Gastrocnemius medialis (tissue), 4 donors: ENCODE measurements around the gene TPSB2.

Experiments
- POLR2A ChIP-seq, 2 donors: fragments of 450-650 bp; IDR thresholded peaks; one replicate each; pipeline ENCODE4 v1.6.1; 2017; ENCODE audit warnings: antibody characterized with exemption in 2 of 2, mild to moderate bottlenecking in 2 of 2, moderate library complexity in 2 of 2
- TF ChIP-seq, protein P1 (sequence below), 5 experiments: fragments of 450-650 bp in 3 of 5; fragments of 200-600 bp in 2 of 5; sonication (generic) in 2 of 5; IDR thresholded peaks in 4 of 5; conservative IDR thresholded peaks in 1 of 5; 1 replicate in 4 of 5; 2 replicates in 1 of 5; pipeline ENCODE4 v1.5.1; 2016 to 2019; ENCODE audit warnings: antibody characterized with exemption in 5 of 5, mild to moderate bottlenecking in 3 of 5, moderate library complexity in 3 of 5

DNA sequence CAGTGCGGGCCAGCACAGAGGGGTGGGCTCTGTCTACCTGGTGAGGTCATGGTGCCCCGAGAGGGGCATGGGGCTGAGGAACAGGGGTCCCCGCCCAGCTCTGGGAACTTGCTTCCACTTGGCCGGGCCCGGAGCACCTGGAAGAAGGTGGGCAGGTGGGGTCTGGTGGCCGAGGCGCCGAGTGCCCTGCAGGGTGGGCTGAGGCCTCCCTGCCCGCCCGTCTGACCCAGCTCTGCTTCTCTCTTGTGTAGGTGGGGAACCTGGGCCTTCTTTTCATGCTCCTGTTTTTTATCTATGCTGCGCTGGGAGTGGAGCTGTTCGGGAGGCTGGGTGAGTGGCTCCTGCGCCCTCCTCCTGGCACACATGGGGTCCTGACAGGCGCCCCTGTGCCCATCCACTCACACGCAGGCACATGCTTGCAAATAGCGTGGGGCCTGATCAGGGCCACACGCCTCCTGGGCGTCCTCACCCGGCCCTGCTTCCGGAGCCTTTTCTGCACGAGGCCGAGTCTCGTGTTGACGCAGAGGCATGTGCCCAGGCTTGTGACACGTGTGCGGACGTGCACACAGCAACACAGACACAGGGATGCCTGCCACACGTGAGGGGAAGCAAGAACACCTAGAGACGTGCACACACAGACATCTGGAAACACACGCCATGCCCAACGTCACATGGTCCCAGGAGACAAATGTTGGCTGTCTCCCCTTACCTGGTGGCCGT is 13.1 kb downstream of the TPSB2 start:
- TF ChIP-seq, protein P1, sequence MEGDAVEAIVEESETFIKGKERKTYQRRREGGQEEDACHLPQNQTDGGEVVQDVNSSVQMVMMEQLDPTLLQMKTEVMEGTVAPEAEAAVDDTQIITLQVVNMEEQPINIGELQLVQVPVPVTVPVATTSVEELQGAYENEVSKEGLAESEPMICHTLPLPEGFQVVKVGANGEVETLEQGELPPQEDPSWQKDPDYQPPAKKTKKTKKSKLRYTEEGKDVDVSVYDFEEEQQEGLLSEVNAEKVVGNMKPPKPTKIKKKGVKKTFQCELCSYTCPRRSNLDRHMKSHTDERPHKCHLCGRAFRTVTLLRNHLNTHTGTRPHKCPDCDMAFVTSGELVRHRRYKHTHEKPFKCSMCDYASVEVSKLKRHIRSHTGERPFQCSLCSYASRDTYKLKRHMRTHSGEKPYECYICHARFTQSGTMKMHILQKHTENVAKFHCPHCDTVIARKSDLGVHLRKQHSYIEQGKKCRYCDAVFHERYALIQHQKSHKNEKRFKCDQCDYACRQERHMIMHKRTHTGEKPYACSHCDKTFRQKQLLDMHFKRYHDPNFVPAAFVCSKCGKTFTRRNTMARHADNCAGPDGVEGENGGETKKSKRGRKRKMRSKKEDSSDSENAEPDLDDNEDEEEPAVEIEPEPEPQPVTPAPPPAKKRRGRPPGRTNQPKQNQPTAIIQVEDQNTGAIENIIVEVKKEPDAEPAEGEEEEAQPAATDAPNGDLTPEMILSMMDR (IDR thresholded peaks at IDR 0.05 in 4 of 5, conservative IDR thresholded peaks at IDR 0.05 in 1 of 5): no peak
- TF ChIP-seq POLR2A (IDR thresholded peaks at IDR 0.05): no peak
